ENCODE results near the gene HMCES. TPM values are rescaled to one million over a fixed set of nuclear protein-coding genes. Genes with fewer than 3 reads are reported as not detected.
"Not testable (repeated sequence)": the region's sequence is repeated elsewhere in the genome, so short reads cannot be mapped to it uniquely, and the experiment has no call there.

HMCES gene
- total RNA-seq, 4 donors from 2014 or later, result 2.0 to 42.9 (median 28.3) TPM

DNA sequence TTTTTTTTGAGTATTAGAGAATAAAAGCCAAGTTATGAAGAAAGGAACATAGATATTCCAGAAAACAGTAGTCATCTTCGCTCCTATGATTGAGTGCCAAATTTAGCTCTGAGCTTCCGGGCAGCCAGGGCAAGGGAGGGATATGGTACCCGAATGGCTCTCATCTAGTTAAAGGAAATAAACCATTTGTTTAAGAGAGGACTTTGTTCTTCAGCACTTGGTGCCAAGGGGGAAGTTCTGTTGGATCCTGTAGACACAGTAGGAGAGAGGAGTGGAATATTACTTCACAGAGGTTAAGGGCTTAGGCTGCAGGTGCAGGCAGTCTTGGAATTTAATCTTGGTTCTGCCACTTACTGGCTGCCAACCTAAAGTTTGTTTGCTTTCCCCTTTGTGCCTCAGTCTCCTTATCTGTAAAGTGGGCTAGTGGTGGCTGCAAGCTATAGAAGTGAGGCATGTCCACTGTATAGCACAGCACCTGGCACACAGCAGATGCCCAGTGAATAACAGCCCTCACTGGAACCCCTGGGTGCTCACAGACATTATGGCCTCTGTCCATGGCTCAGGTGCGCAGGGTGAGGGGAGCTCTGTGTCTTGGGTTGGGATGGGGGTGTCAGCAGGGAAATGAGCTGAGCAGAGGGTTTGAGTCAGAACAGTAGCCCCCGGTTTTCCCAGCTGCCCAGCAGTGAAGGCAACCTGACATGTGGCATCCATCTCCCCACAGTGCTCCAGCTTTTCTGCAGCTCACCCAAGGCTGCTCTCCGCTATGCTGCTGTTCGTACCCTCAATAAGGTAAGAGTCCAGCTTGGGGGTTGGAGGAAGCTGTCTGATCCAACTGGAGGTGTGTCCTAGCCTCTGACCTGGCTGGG is 18.8 kb upstream of the HMCES start:
- H3K9me3 ChIP-seq, result no peaks in the 10 kb centered on the region
- no peaks in the 10 kb centered on the region for H3K4me1 ChIP-seq
- no peaks in the 10 kb centered on the region for H3K36me3 ChIP-seq
- H3K27me3 ChIP-seq, result no peaks in the 10 kb centered on the region
- no peak for DNase-seq
- intact Hi-C loops (cut with DNase I; ENCODE audit: low total_unique reads), result no loop called here
- H3K4me3 ChIP-seq, result no peak overlapping the region
- TF ChIP-seq, protein P1, sequence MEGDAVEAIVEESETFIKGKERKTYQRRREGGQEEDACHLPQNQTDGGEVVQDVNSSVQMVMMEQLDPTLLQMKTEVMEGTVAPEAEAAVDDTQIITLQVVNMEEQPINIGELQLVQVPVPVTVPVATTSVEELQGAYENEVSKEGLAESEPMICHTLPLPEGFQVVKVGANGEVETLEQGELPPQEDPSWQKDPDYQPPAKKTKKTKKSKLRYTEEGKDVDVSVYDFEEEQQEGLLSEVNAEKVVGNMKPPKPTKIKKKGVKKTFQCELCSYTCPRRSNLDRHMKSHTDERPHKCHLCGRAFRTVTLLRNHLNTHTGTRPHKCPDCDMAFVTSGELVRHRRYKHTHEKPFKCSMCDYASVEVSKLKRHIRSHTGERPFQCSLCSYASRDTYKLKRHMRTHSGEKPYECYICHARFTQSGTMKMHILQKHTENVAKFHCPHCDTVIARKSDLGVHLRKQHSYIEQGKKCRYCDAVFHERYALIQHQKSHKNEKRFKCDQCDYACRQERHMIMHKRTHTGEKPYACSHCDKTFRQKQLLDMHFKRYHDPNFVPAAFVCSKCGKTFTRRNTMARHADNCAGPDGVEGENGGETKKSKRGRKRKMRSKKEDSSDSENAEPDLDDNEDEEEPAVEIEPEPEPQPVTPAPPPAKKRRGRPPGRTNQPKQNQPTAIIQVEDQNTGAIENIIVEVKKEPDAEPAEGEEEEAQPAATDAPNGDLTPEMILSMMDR (IDR thresholded peaks at IDR 0.05), result no peak
- no peak for TF ChIP-seq POLR2A (IDR thresholded peaks at IDR 0.05)
- H3K27ac ChIP-seq, result no peak overlapping the region

DNA sequence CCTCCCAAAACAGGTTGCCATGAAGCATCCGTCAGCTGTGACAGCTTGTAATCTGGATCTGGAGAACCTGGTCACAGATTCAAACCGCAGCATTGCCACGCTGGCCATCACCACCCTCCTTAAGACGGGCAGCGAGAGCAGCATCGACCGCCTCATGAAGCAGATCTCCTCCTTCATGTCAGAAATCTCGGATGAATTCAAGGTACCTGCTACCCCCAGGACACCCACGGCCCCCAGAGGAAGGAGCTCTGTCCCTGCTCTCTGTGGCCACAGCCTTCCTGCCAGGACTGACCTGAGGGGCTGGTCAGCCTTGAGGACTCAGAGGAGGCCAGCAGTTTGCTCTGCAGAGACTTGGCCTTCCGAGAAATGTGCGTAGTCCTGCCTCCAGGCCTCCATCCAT is 18.1 kb upstream of the HMCES start:
- no peaks in the 10 kb centered on the region for H3K9me3 ChIP-seq
- TF ChIP-seq POLR2A (IDR thresholded peaks at IDR 0.05), result no peak
- TF ChIP-seq, protein P1 (IDR thresholded peaks at IDR 0.05), result no peak
- no peak overlapping the region for H3K4me3 ChIP-seq
- H3K27ac ChIP-seq, result no peak overlapping the region
- intact Hi-C loops (cut with DNase I; ENCODE audit: low total_unique reads), result no loop called here
- no peaks in the 10 kb centered on the region for H3K4me1 ChIP-seq
- no peak for DNase-seq
- no peaks in the 10 kb centered on the region for H3K27me3 ChIP-seq
- H3K36me3 ChIP-seq, result no peaks in the 10 kb centered on the region

DNA sequence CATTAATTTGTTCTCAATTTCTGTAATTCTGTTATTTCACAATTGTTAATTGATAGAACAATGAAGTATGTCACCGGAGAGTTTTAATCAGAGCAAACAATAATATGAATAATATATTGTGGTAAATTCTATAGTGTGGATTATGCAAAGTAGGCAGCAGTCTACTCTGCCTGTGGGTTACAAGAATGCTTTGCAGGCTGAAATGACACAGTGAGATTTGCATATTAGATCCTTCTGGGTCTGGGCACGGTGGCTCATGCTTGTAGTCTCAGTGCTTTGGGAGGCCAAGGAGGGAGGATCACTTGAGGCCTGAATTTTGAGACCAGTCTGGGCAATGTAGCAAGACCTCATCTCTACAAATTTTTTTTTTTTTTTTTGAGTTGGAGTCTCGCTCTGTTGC is 16.8 kb upstream of the HMCES start:
- no peak for DNase-seq
- no peaks in the 10 kb centered on the region for H3K4me1 ChIP-seq
- no peak overlapping the region for H3K4me3 ChIP-seq
- no peaks in the 10 kb centered on the region for H3K36me3 ChIP-seq
- no peaks in the 10 kb centered on the region for H3K9me3 ChIP-seq
- no peaks in the 10 kb centered on the region for H3K27me3 ChIP-seq
- no peak for TF ChIP-seq POLR2A (IDR thresholded peaks at IDR 0.05)
- TF ChIP-seq, protein P1 (IDR thresholded peaks at IDR 0.05), result no peak
- no peak overlapping the region for H3K27ac ChIP-seq
- intact Hi-C loops (cut with DNase I; ENCODE audit: low total_unique reads), result no loop called here

DNA sequence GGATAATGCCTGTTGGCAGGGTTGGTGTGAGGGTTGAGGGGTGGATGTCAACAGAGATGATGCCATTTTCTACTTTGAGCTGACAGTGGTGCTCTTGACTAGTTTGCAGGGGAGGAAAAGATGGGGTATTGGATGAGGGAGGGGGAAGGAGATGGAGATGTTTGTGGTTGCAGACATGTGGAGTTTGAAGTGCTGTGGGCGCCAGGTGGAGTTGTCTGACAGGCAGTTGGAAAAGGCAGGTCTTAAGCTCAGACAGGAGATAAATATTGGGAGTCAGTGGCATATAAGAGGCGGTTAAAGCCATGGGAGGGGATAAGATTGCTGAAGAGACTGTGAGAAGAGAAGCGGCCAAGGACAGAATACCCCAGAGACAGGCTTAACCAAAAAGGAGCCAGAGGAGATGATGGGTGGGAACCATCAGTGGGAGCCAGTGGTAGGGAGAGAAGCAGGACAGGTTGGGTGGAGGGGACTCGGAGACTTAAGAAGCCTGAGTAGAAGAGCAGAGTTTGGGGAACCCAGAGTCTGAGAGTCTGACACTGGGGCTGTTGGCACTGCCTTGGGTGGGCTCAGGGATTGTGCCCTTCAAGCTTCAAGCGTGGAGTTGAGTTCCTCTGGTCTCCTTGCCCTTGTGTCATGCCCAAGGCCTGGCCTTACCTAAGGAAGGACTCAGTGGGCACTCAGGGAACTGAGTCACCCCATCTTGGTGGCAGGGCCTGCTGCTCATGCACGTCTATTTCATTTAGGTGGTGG is 15.3 kb upstream of the HMCES start:
- Histone ChIP-seq H3K9me3 (no peaks in the 10 kb centered on the region), H3K27me3 (no peaks in the 10 kb centered on the region), H3K4me3 (no peak overlapping the region), H3K4me1 (no peaks in the 10 kb centered on the region), H3K36me3 (no peaks in the 10 kb centered on the region), H3K27ac (no peak overlapping the region)
- DNase-seq, result no peak
- TF ChIP-seq, protein P1 (IDR thresholded peaks at IDR 0.05), result no peak
- TF ChIP-seq POLR2A (IDR thresholded peaks at IDR 0.05), result no peak
- intact Hi-C loops (cut with DNase I; ENCODE audit: low total_unique reads), result no loop called here

DNA sequence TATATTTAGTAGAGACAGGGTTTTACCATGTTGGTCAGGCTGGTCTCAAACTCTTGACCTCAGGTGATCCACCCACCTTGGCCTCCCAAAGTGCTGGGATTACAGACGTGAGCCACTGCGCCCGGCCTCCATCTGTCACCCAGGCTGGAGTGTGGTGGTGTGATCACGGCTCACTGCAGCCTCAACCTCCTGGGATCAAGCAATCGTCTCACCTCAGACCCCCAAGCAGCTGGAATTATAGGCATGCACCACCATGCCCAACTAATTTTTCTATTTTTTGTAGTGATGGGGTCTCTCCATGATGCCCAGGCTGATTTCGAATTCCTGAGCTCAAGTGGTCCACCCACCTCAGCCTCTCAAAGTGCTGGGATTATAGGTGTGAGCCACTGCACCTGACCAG is 13.7 kb upstream of the HMCES start:
- DNase-seq; H3K4me1 ChIP-seq; H3K27me3 ChIP-seq; H3K4me3 ChIP-seq; H3K36me3 ChIP-seq; H3K27ac ChIP-seq; H3K9me3 ChIP-seq; intact Hi-C loops (cut with DNase I; ENCODE audit: low total_unique reads): not testable (repeated sequence)

Data from uterus (tissue), 4 donors.